HCEC 1CT (cell line): ENCODE results near the gene GNS.

Source experiments
- DNase-seq: peaks from one replicate; pipeline ENCODE4 v3.0.0-alpha.2; 2017

The GNS gene

DNA sequence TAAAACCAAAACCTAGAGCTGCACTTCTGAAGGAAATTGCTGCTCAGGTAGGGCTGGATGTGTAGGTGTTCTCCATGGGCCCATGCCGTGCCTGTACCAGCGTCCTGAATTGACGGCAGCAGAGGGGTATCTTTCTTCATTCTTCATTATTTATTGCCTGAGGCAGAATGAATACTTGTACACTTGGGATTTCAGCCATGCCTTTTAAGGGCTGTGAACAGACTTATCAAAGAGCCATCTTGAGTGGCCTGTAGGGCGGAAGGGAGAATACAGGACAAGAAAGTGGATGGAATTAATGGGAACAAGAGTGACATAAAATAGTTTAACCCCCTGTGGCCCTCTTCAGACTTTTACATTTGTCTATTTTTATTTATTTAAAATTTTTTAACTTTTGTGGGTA lies 87.5 kb downstream of the GNS start:
- no peak for DNase-seq

DNA sequence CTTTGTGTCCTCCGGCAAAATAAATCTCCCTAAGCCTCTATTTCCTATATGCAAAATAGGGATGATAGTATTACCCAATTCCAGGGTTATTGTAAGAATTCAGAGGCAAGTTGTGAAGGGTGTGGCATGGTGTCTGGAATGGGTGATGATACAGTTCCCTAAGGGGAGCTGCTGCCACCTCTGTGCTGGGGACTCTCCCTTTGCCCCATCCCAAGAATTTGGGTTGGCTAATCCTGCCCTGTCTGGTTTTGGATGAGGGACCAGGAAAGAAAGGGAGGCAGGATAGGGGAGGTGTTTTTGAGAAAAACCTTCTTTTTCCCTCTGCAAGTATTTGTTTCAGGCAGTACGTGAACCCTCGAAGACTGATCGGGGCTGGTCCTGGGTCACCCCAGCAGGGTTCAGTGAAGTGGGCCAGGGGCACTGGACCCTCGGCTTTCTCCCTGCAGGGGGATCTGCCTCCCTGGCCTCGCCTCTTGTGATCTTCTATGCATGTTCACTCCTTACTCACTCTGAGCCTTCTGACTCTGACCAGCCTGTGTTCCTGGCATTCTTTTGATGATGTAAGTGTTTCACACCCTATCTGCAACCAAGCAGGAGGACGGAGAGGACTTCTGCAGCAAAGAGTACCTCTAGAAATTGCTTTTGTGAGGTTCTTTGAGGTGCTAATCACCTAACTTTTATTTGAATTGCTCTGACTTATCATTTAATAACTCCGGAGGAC lies 88.1 kb downstream of the GNS start:
- peak; percentile 69 for DNase-seq

DNA sequence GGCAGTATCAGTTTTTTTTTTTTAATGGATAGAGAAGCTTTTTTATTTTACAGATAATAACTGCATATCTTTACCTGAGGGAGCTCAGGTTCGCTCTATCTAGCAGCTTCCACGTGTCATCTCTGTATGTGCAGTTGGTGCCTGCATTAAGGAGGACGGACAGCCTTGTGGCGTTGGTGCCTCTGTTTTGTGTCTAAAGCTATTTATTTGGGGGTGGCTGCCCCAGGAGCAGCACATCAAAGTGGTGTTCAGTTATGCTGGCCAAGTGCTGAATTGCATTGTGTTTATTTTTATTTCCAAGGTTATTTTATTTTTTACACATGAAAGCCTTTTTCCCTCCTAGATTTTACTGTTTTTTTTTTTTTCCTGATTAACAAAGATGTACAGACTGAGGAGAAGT lies 89.2 kb downstream of the GNS start:
- DNase-seq, result no peak

DNA sequence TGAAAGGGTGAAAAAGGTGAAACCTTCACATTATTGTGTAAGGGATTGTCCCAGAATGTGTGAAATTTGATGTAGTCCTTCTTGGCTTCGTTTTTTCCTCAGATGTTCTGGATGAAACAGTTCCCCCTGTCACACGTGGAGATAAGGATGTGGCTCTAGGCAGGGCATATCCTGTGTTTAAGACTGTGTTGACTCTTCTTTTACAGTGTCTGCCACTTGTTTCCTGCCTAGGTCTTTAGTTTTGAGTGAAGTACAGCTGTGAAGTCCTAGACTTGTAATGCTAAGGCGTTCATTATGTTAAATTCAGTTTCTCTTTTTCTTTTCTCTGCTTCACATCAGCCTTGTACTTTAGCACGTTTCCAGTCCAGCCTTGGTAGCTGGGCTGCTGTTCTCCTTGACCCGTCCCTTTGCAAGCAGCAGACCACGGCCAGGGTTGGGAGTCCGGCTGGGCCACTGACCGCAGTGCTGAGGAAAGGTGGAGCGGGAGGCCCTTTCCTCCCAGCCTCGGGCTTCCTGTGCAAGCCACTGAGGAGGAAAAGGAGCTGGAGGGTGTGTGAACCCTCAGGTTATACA lies 89.8 kb downstream of the GNS start:
- no peak for DNase-seq

DNA sequence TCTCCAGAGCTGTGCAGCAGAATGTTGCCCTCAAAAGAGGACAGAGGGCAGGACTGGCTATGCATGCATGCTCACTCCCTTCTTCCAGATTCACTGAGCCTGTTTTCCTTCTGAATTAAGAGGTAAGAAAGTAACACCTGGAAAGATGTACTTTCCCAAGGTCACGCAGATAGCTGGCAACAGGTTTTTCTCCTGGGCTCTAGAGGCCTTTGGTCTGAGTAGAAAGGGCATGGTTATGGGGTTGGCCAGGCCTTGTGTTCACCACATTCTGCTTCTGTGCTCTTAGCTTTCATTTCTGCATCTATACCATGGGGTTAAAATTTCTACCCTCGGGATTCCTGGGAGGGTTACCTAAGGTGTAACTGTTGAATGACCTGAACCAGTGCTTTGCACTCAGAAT lies 91.4 kb downstream of the GNS start:
- no peak for DNase-seq

DNA sequence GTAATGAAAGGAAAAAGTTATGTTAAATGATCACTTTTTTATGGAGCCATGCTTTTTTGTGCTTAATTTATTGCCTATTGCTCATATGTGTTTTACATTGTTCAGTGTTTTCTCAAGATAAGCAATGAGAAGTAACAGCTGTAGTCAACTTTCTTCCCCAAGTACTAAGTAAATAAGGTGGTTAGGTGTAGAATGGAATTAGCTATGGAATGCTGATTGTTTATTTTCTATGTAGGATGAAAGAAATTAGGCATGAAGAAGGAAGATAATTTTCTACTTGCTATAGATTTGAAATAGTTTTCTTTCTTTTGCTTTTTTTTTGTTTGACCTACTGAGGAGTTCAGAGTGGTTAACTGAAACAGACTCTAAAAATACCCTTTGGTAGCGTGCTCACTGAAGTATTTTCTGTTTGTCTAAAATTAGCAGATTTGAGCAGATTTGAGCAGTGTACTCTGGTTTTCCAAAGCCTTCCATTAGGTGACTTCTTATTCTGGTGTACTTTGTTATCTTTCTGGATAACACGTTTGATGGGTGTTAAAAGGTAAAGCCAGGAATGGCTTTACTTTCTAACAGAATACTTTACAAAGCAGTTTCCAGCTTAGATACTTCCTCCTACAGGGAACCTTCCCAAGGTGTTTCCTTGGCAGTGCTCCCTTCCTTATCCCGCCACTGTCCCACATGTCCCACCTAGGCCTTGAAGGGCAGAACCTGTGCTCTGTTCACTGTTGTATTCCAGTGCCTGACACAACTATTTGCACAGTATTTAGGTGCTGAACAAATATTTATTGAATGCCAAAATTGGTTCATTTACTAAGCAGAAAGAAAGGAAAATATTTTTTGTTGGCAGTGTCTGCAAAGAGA lies 92.9 kb downstream of the GNS start:
- no peak for DNase-seq

DNA sequence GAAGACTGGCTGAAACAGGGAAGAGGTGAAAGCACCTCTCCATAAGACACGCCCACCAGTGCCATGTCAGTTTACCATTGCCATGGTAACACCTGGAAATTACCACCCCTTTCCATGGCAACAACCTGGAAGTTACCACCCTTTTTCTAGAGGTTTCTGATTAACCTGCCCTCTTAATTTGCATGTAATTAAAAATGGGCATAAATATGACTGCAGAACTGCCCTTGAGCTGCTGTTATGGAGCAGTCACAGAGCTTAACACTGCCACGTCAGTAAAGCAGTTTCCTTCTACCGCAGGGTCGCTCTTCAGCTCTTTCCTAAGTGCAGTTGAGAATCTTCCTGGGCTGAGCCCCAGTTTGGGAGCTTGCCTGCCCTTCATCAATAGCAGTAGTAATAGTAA lies 93.7 kb downstream of the GNS start:
- DNase-seq, result no peak
